HepG2 (cell line): Measurements from ENCODE around the gene MTHFD1L. TPM values are rescaled to one million over a fixed set of nuclear protein-coding genes. Genes with fewer than 3 reads are reported as not detected.
A peak's percentile ranks its signal among the peaks of the same experiment; 100 is the strongest.

Experiments used
- GLI4 ChIP-seq: sonication (generic); formaldehyde crosslinking; IDR thresholded peaks from 2 replicates; pipeline ENCODE4 v1.5.1; 2020; ENCODE audit warnings: missing genetic modification reagents, mild to moderate bottlenecking, moderate library complexity, borderline replicate concordance
- HIC2 ChIP-seq: sonication (generic); formaldehyde crosslinking; IDR thresholded peaks from 2 replicates; pipeline ENCODE4 v1.9.0; 2022; ENCODE audit warnings: low read depth, missing genetic modification reagents
- HNRNPH1 ChIP-seq: fragments of 200-400 bp; formaldehyde crosslinking; optimal IDR thresholded peaks from 2 replicates; pipeline ENCODE3; 2017; ENCODE audit warnings: mild to moderate bottlenecking, low read depth, low read length
- HOXA7 ChIP-seq: sonication (generic); formaldehyde crosslinking; IDR thresholded peaks from 2 replicates; pipeline ENCODE4 v1.8.1; 2022; ENCODE audit warnings: mild to moderate bottlenecking, missing genetic modification reagents, moderate library complexity
- MTA1 ChIP-seq: sonication (generic); formaldehyde crosslinking; IDR thresholded peaks from 2 replicates; pipeline ENCODE4 v1.4.0; 2020; ENCODE audit warnings: missing genetic modification reagents, mild to moderate bottlenecking, borderline replicate concordance
- NR2F1 ChIP-seq, 2 experiments: fragments of 450-650 bp in 1 of 2; formaldehyde crosslinking in 1 of 2; IDR thresholded peaks; 2 replicates each; pipeline versions ENCODE4 v1.5.0 to v1.6.1; 2016 to 2020; ENCODE audit warnings: mild to moderate bottlenecking in 1 of 2, missing compliant biosample characterization in 1 of 2, missing genetic modification reagents in 1 of 2, moderate library complexity in 1 of 2
- SMARCE1 ChIP-seq: fragments of 450-650 bp; IDR thresholded peaks from 2 replicates; pipeline ENCODE4 v1.6.1; 2017; ENCODE audit warnings: borderline replicate concordance
- SOX13 ChIP-seq, 3 experiments: fragments of 450-650 bp in 1 of 3; sonication (generic) in 1 of 3; formaldehyde crosslinking in 1 of 3; IDR thresholded peaks in 2 of 3; conservative IDR thresholded peaks in 1 of 3; 2 replicates each; pipeline versions ENCODE4 v1.5.0 to v1.6.1; 2016 to 2020; ENCODE audit warnings: antibody characterized with exemption in 1 of 3, mild to moderate bottlenecking in 1 of 3, missing compliant biosample characterization in 1 of 3, missing genetic modification reagents in 1 of 3, moderate library complexity in 1 of 3
- TARDBP ChIP-seq: sonication (generic); formaldehyde crosslinking; IDR thresholded peaks from 2 replicates; pipeline ENCODE4 v1.8.0; 2022; ENCODE audit warnings: mild to moderate bottlenecking, missing genetic modification reagents
- ZC3H13 ChIP-seq: sonication (generic); formaldehyde crosslinking; IDR thresholded peaks from 2 replicates; pipeline ENCODE4 v1.8.1; 2023; ENCODE audit warnings: mild to moderate bottlenecking, missing genetic modification reagents, moderate library complexity
- ZFX ChIP-seq: sonication (generic); formaldehyde crosslinking; IDR thresholded peaks from 2 replicates; pipeline ENCODE4 v1.4.0; 2020; ENCODE audit warnings: mild to moderate bottlenecking, low read depth, missing genetic modification reagents, moderate library complexity
- ZFY ChIP-seq: sonication (generic); formaldehyde crosslinking; IDR thresholded peaks from 2 replicates; pipeline ENCODE4 v1.4.0; 2020; ENCODE audit warnings: missing genetic modification reagents
- ZNF264 ChIP-seq: sonication (generic); formaldehyde crosslinking; IDR thresholded peaks from 2 replicates; pipeline ENCODE4 v1.4.0; 2020; ENCODE audit warnings: missing genetic modification reagents
- ZNF556 ChIP-seq: sonication (generic); formaldehyde crosslinking; IDR thresholded peaks from 2 replicates; pipeline ENCODE4 v1.4.0; 2020; ENCODE audit warnings: mild to moderate bottlenecking, missing genetic modification reagents, borderline replicate concordance
- polyA plus RNA-seq, 8 experiments: library from polyadenylated mRNA; depleted of rRNA in 3 of 8; stranded (reverse) in 7 of 8; unstranded in 1 of 8; fragments of >200 nt; fragmentation: Illumina TruSeq in 4 of 8; extraction: Trizol in 4 of 8; gene quantifications; 2 replicates each; pipeline versions ENCODE4 v1.2.1 to v1.2.3, GENCODE V29; 2011 to 2016; ENCODE audit warnings: low read depth in 4 of 8, missing spikeins in 1 of 8, mixed read lengths in 1 of 8; ENCODE audit not compliant: insufficient read depth in 1 of 8
- total RNA-seq, 5 experiments: library from RNA; depleted of rRNA; stranded (reverse); fragments of >200 nt; fragmentation: Illumina TruSeq; extraction: Trizol; gene quantifications; 2 replicates each; pipeline ENCODE4 v1.2.3, GENCODE V29; 2016; ENCODE audit warnings: low read depth in 1 of 5
- TF ChIP-seq, protein P1 (sequence below): IDR thresholded peaks from 2 replicates; pipeline ENCODE4 v1.6.1; 2012; ENCODE audit warnings: inconsistent platforms
- TF ChIP-seq, protein P2 (sequence below): sonication (generic); formaldehyde crosslinking; IDR thresholded peaks from 2 replicates; pipeline ENCODE4 v1.5.1; 2020; ENCODE audit warnings: mild to moderate bottlenecking, moderate library complexity, missing genetic modification reagents
- TF ChIP-seq, protein P3 (sequence below): sonication (generic); formaldehyde crosslinking; IDR thresholded peaks from 2 replicates; pipeline ENCODE4 v1.4.0; 2020; ENCODE audit warnings: missing genetic modification reagents
- TF ChIP-seq, protein P4 (sequence below): sonication (generic); formaldehyde crosslinking; IDR thresholded peaks from 2 replicates; pipeline ENCODE4 v1.5.0; 2020; ENCODE audit warnings: mild to moderate bottlenecking, missing genetic modification reagents

The MTHFD1L gene
- total and polyA plus RNA-seq, 2 of the 13 experiments (the other 11 are each of a cell fraction or from before 2014, with no cell fraction given), result 24.0 to 39.6 TPM

- TF ChIP-seq GLI4 (CRISPR knock-in tag), result no peak
- peak; percentile 86; the same call in 1 of the 2 replicates for TF ChIP-seq HIC2 (CRISPR knock-in tag)
- TF ChIP-seq, protein P1, sequence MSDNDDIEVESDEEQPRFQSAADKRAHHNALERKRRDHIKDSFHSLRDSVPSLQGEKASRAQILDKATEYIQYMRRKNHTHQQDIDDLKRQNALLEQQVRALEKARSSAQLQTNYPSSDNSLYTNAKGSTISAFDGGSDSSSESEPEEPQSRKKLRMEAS, result peak; percentile 46; the same call in 1 of the 2 replicates
- peak; percentile 86 for TF ChIP-seq ZFX
- 0 out of 2 replicates have a peak, but pooled peaks have one; percentile 38 for TF ChIP-seq ZC3H13 (CRISPR knock-in tag)
- TF ChIP-seq SMARCE1, result no peak
- peak; percentile 80; the same call in 1 of the 2 replicates for TF ChIP-seq ZNF264 (CRISPR knock-in tag)
- peak; percentile 57; the same call in 1 of the 2 replicates for TF ChIP-seq ZFY
- TF ChIP-seq NR2F1 (CRISPR knock-in tag; IDR thresholded peaks at IDR 0.05), result peak in 1 of 2 experiments; percentile 45; a peak in 1 of 4 replicates
- peak; percentile 64; the same call in 1 of the 2 replicates for TF ChIP-seq ZNF556 (CRISPR knock-in tag)
- TF ChIP-seq, protein P2, sequence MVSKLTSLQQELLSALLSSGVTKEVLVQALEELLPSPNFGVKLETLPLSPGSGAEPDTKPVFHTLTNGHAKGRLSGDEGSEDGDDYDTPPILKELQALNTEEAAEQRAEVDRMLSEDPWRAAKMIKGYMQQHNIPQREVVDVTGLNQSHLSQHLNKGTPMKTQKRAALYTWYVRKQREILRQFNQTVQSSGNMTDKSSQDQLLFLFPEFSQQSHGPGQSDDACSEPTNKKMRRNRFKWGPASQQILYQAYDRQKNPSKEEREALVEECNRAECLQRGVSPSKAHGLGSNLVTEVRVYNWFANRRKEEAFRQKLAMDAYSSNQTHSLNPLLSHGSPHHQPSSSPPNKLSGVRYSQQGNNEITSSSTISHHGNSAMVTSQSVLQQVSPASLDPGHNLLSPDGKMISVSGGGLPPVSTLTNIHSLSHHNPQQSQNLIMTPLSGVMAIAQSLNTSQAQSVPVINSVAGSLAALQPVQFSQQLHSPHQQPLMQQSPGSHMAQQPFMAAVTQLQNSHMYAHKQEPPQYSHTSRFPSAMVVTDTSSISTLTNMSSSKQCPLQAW (CRISPR knock-in tag), result peak; percentile 90
- peak; percentile 48; the same call in 1 of the 2 replicates for TF ChIP-seq TARDBP (CRISPR knock-in tag)
- no peak for TF ChIP-seq SOX13 (IDR thresholded peaks at IDR 0.05)
- TF ChIP-seq SOX13 (CRISPR knock-in tag; conservative IDR thresholded peaks at IDR 0.05 in 1 of 2, IDR thresholded peaks at IDR 0.05 in 1 of 2), result peak in 1 of 2 experiments; percentile 33; a peak in 1 of 4 replicates
- TF ChIP-seq, protein P3, sequence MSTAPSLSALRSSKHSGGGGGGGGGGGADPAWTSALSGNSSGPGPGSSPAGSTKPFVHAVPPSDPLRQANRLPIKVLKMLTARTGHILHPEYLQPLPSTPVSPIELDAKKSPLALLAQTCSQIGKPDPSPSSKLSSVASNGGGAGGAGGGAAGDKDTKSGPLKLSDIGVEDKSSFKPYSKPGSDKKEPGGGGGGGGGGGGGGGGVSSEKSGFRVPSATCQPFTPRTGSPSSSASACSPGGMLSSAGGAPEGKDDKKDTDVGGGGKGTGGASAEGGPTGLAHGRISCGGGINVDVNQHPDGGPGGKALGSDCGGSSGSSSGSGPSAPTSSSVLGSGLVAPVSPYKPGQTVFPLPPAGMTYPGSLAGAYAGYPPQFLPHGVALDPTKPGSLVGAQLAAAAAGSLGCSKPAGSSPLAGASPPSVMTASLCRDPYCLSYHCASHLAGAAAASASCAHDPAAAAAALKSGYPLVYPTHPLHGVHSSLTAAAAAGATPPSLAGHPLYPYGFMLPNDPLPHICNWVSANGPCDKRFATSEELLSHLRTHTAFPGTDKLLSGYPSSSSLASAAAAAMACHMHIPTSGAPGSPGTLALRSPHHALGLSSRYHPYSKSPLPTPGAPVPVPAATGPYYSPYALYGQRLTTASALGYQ (CRISPR knock-in tag), result 0 out of 2 replicates have a peak, but pooled peaks have one; percentile 4
- TF ChIP-seq, protein P4, sequence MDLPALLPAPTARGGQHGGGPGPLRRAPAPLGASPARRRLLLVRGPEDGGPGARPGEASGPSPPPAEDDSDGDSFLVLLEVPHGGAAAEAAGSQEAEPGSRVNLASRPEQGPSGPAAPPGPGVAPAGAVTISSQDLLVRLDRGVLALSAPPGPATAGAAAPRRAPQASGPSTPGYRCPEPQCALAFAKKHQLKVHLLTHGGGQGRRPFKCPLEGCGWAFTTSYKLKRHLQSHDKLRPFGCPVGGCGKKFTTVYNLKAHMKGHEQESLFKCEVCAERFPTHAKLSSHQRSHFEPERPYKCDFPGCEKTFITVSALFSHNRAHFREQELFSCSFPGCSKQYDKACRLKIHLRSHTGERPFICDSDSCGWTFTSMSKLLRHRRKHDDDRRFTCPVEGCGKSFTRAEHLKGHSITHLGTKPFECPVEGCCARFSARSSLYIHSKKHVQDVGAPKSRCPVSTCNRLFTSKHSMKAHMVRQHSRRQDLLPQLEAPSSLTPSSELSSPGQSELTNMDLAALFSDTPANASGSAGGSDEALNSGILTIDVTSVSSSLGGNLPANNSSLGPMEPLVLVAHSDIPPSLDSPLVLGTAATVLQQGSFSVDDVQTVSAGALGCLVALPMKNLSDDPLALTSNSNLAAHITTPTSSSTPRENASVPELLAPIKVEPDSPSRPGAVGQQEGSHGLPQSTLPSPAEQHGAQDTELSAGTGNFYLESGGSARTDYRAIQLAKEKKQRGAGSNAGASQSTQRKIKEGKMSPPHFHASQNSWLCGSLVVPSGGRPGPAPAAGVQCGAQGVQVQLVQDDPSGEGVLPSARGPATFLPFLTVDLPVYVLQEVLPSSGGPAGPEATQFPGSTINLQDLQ, result no peak
- no peak for TF ChIP-seq HOXA7
- peak; percentile 73; the same call in 1 of the 2 replicates for TF ChIP-seq MTA1 (CRISPR knock-in tag)
- TF ChIP-seq HNRNPH1, result no peak
These were observed 179.3 kb downstream of the MTHFD1L start (continued) for GRCh38 chr6:151044465-151045441.
